Measurements from ENCODE around the gene GDPD3. TPM values are rescaled to one million over a fixed set of nuclear protein-coding genes. Genes with fewer than 3 reads are reported as not detected.

The GDPD3 gene
- total and polyA plus RNA-seq, 12 donors, result 0.78 to 17.6 (median 2.8) TPM; not detected in 1

- TF ChIP-seq CTCF (IDR thresholded peaks at IDR 0.05) (no peak), POLR2A (IDR thresholded peaks at IDR 0.05) (no peak)
- no peak overlapping the region for H3K27ac ChIP-seq
- H3K27me3 ChIP-seq, result no peaks in the 10 kb centered on the region
- H3K9me3 ChIP-seq (replicated peaks in 1 of 3), result no peaks in the 10 kb centered on the region
- H3K4me3 ChIP-seq, result no peak overlapping the region
- WGBS, 4 donors, result 55 to 81% (median 59%) methylated on average over 1 of the region's 1 CpG
- H3K4me1 ChIP-seq (replicated peaks in 1 of 2), result no peaks in the 10 kb centered on the region
- DNase-seq, result no peak
- H3K36me3 ChIP-seq (replicated peaks in 1 of 2), result no peaks in the 10 kb centered on the region
- intact Hi-C loops (cut with DNase I), result no loop called here
These were observed 31.6 kb upstream of the GDPD3 start for GRCh38 chr16:30144917-30145316.

- Histone ChIP-seq H3K27me3 (no peaks in the 10 kb centered on the region), H3K36me3 (replicated peaks in 1 of 2) (no peaks in the 10 kb centered on the region), H3K4me3 (no peak overlapping the region), H3K9me3 (replicated peaks in 1 of 3) (no peaks in the 10 kb centered on the region), H3K27ac (no peak overlapping the region), H3K4me1 (replicated peaks in 1 of 2) (no peaks in the 10 kb centered on the region)
- TF ChIP-seq POLR2A (IDR thresholded peaks at IDR 0.05) (no peak), CTCF (IDR thresholded peaks at IDR 0.05) (no peak)
- intact Hi-C loops (cut with DNase I), result no loop called here
- DNase-seq, result no peak
These were observed 30.7 kb upstream of the GDPD3 start for GRCh38 chr16:30144017-30144416.

- no peak overlapping the region for H3K4me3 ChIP-seq
- no peaks in the 10 kb centered on the region for H3K27me3 ChIP-seq
- no peaks in the 10 kb centered on the region for H3K4me1 ChIP-seq (replicated peaks in 1 of 2)
- H3K9me3 ChIP-seq (replicated peaks in 1 of 3), result no peaks in the 10 kb centered on the region
- H3K36me3 ChIP-seq (replicated peaks in 1 of 2), result no peaks in the 10 kb centered on the region
- WGBS, 4 donors, result 53 to 71% (median 56%) methylated on average over 2 of the region's 2 CpGs
- TF ChIP-seq POLR2A (IDR thresholded peaks at IDR 0.05) (no peak), CTCF (IDR thresholded peaks at IDR 0.05) (no peak)
- no peak for DNase-seq
- no peak overlapping the region for H3K27ac ChIP-seq
- intact Hi-C loops (cut with DNase I), result no loop called here
These were observed 30.0 kb upstream of the GDPD3 start for GRCh38 chr16:30143347-30143702.

- Histone ChIP-seq H3K4me1 (replicated peaks in 1 of 2) (no peaks in the 10 kb centered on the region), H3K9me3 (replicated peaks in 1 of 3) (no peaks in the 10 kb centered on the region), H3K36me3 (replicated peaks in 1 of 2) (no peaks in the 10 kb centered on the region), H3K4me3 (no peak overlapping the region), H3K27me3 (no peaks in the 10 kb centered on the region), H3K27ac (no peak overlapping the region)
- peak in 2 of 6 experiments; percentile 28 to 41 for TF ChIP-seq CTCF (IDR thresholded peaks at IDR 0.05)
- TF ChIP-seq POLR2A (IDR thresholded peaks at IDR 0.05), result no peak
- WGBS, 4 donors, result 70 to 82% (median 72%) methylated on average over 13 of the region's 13 CpGs
- intact Hi-C loops (cut with DNase I), result no loop called here
- DNase-seq, result peak in 3 of 7 donors; percentile 28 to 41 (median 33)
These were observed 29.5 kb upstream of the GDPD3 start for GRCh38 chr16:30142672-30143346.

Measured in adrenal gland (tissue), 12 donors.